H1 (cell line): ENCODE measurements around the gene SLC35F5. TPM values are rescaled to one million over a fixed set of nuclear protein-coding genes. Genes with fewer than 3 reads are reported as not detected.

ENCODE experiments used
- CTCF ChIA-PET: fragments of 300-600 bp; sonication (Branson Sonifier 250); formaldehyde crosslinking; loops from one replicate; lab custom pipeline; 2021; ENCODE audit not compliant: partially characterized antibody; lab: Charles Lee
- POLR2A ChIA-PET: fragments of 300-600 bp; sonication (Branson Sonifier 250); formaldehyde crosslinking; loops from one replicate; lab custom pipeline; 2021; ENCODE audit warnings: inconsistent platforms; ENCODE audit not compliant: partially characterized antibody; lab: Charles Lee
- DNase-seq, 2 experiments: peaks; one replicate each; pipeline versions ENCODE4 v3.0.0 to v3.0.0-alpha.2; 2010 to 2022; ENCODE audit warnings: low spot score in 2 of 2, low read depth in 1 of 2, mixed read lengths in 1 of 2
- FAIRE-seq: peaks from 2 replicates; lab custom pipeline; 2011; peaks lifted over from hg19 to GRCh38; lab: Jason Lieb, UNC
- H2AFZ ChIP-seq: 2 replicates; pipeline ENCODE4 v1.8.1; 2012; ENCODE audit warnings: low read length, inconsistent platforms
- H2AK5ac ChIP-seq: 2 replicates; pipeline ENCODE4 v1.6.1; 2013; ENCODE audit warnings: low read depth, low read length
- H2BK120ac ChIP-seq: replicated peaks from 2 replicates; pipeline ENCODE3; 2013; ENCODE audit warnings: low read depth, low read length, inconsistent platforms
- H2BK12ac ChIP-seq: 2 replicates; pipeline ENCODE4 v1.6.1; 2013; ENCODE audit warnings: low read depth, low read length
- H2BK15ac ChIP-seq: 2 replicates; pipeline ENCODE4 v1.6.1; 2013; ENCODE audit warnings: low read length
- H2BK20ac ChIP-seq: 2 replicates; pipeline ENCODE4 v1.6.1; 2013; ENCODE audit warnings: low read length
- H2BK5ac ChIP-seq: 2 replicates; pipeline ENCODE4 v1.6.1; 2013; ENCODE audit warnings: low read depth, low read length
- H3K14ac ChIP-seq: 2 replicates; pipeline ENCODE4 v1.6.1; 2013; ENCODE audit warnings: inconsistent platforms; ENCODE audit not compliant: insufficient read length
- H3K18ac ChIP-seq: 2 replicates; pipeline ENCODE4 v1.6.1; 2013; ENCODE audit warnings: low read length; ENCODE audit errors: extremely low read depth
- H3K23ac ChIP-seq: 2 replicates; pipeline ENCODE4 v1.6.1; 2013; ENCODE audit warnings: inconsistent platforms; ENCODE audit not compliant: insufficient read length
- H3K23me2 ChIP-seq: 2 replicates; pipeline ENCODE4 v1.6.1; 2013; ENCODE audit warnings: low read depth, low read length
- H3K27ac ChIP-seq: 2 replicates; pipeline ENCODE4 v1.6.1; 2011; ENCODE audit warnings: low read depth, low read length, inconsistent platforms
- H3K27me3 ChIP-seq, 4 experiments: replicated peaks in 1 of 4; 1 replicate in 1 of 4; 2 replicates in 3 of 4; pipeline versions ENCODE4 v1.6.1 to v1.8.1; 2011 to 2013; ENCODE audit warnings: low read length in 3 of 4, mild to moderate bottlenecking in 3 of 4, inconsistent platforms in 2 of 4, mixed read lengths in 2 of 4, moderate library complexity in 1 of 4; ENCODE audit not compliant: control insufficient read depth in 3 of 4, insufficient read depth in 3 of 4; ENCODE audit errors: extremely low read depth in 1 of 4
- H3K36me3 ChIP-seq, 4 experiments: 2 replicates each; pipeline versions ENCODE4 v1.6.1 to v1.8.1; 2011 to 2013; ENCODE audit warnings: mild to moderate bottlenecking in 4 of 4, low read length in 3 of 4, moderate library complexity in 2 of 4, control low read depth in 1 of 4, inconsistent platforms in 1 of 4; ENCODE audit not compliant: insufficient read depth in 4 of 4, control insufficient read depth in 2 of 4
- H3K4ac ChIP-seq: replicated peaks from 2 replicates; pipeline ENCODE3; 2013; ENCODE audit warnings: low read length, low read depth, mixed read lengths, inconsistent platforms; ENCODE audit not compliant: insufficient read length
- H3K4me1 ChIP-seq, 4 experiments: replicated peaks in 1 of 4; 1 replicate in 1 of 4; 2 replicates in 3 of 4; pipeline versions ENCODE4 v1.6.1 to v1.8.1; 2011 to 2013; ENCODE audit warnings: low read length in 3 of 4, inconsistent platforms in 2 of 4, mixed read lengths in 1 of 4; ENCODE audit not compliant: insufficient read depth in 4 of 4, control insufficient read depth in 3 of 4
- H3K4me2 ChIP-seq, 2 experiments: 2 replicates each; pipeline versions ENCODE4 v1.6.1 to v1.8.1; 2011 to 2013; ENCODE audit warnings: low read depth in 2 of 2, low read length in 2 of 2, control low read depth in 1 of 2, inconsistent platforms in 1 of 2, mild to moderate bottlenecking in 1 of 2; ENCODE audit not compliant: insufficient read depth in 1 of 2
- H3K4me3 ChIP-seq, 4 experiments: fragments of 200-600, 300-600 bp in 1 of 4; sonication (generic), shearing (Covaris generic), sonication (Bioruptor Twin) in 1 of 4; 2 replicates each; pipeline versions ENCODE4 v1.5.1 to v1.8.1; 2011 to 2016; ENCODE audit warnings: low read length in 4 of 4, low read depth in 3 of 4, control low read depth in 2 of 4, inconsistent platforms in 2 of 4, mild to moderate bottlenecking in 2 of 4, mixed read lengths in 1 of 4, moderate library complexity in 1 of 4; ENCODE audit not compliant: insufficient read depth in 2 of 4; ENCODE audit errors: extremely low read depth in 1 of 4
- H3K56ac ChIP-seq: replicated peaks from 2 replicates; pipeline ENCODE3; 2013; ENCODE audit warnings: low read depth, mild to moderate bottlenecking, mixed read lengths, low read length, inconsistent platforms; ENCODE audit not compliant: insufficient read length
- H3K79me1 ChIP-seq: 2 replicates; pipeline ENCODE4 v1.6.1; 2013; ENCODE audit warnings: low read depth, low read length, control low read depth
- H3K79me2 ChIP-seq, 2 experiments: 2 replicates each; pipeline versions ENCODE4 v1.6.1 to v1.8.1; 2012 to 2013; ENCODE audit warnings: low read length in 2 of 2, mild to moderate bottlenecking in 2 of 2, inconsistent platforms in 1 of 2; ENCODE audit not compliant: insufficient read depth in 2 of 2, control insufficient read depth in 1 of 2
- H3K9ac ChIP-seq, 4 experiments: replicated peaks in 1 of 4; 1 replicate in 1 of 4; 2 replicates in 3 of 4; pipeline versions ENCODE4 v1.6.1 to v1.8.1; 2011 to 2013; ENCODE audit warnings: low read depth in 3 of 4, low read length in 3 of 4, control low read depth in 2 of 4, mild to moderate bottlenecking in 2 of 4, moderate library complexity in 2 of 4, inconsistent platforms in 1 of 4; ENCODE audit errors: extremely low read depth in 1 of 4
- H3K9me3 ChIP-seq, 2 experiments: 2 replicates each; pipeline versions ENCODE4 v1.6.1 to v1.8.1; 2012 to 2013; ENCODE audit warnings: mild to moderate bottlenecking in 2 of 2, moderate library complexity in 2 of 2, control low read depth in 1 of 2, inconsistent platforms in 1 of 2, low read depth in 1 of 2, low read length in 1 of 2, mixed read lengths in 1 of 2; ENCODE audit not compliant: insufficient read depth in 2 of 2
- H4K20me1 ChIP-seq, 2 experiments: replicated peaks in 1 of 2; 2 replicates each; pipeline versions ENCODE3 to v1.8.1; 2011 to 2013; ENCODE audit warnings: inconsistent platforms in 2 of 2, low read length in 2 of 2, mild to moderate bottlenecking in 1 of 2; ENCODE audit not compliant: insufficient read depth in 2 of 2, control insufficient read depth in 1 of 2
- H4K5ac ChIP-seq: 2 replicates; pipeline ENCODE4 v1.6.1; 2013; ENCODE audit warnings: low read length, low read depth, mixed read lengths, inconsistent platforms; ENCODE audit not compliant: insufficient read length
- H4K8ac ChIP-seq: 2 replicates; pipeline ENCODE4 v1.8.0; 2013; ENCODE audit warnings: mild to moderate bottlenecking, moderate library complexity, low read length, inconsistent platforms; ENCODE audit not compliant: insufficient read depth; ENCODE audit errors: extremely low read depth
- H4K91ac ChIP-seq: replicated peaks from 2 replicates; pipeline ENCODE3; 2013; ENCODE audit warnings: low read length, mixed read lengths, inconsistent platforms; ENCODE audit not compliant: insufficient read length
- BCL11A ChIP-seq, 2 experiments: IDR thresholded peaks; one replicate each; pipeline ENCODE4 v1.6.1; 2011; ENCODE audit warnings: low read depth in 2 of 2, low read length in 2 of 2, mild to moderate bottlenecking in 2 of 2
- GABPA ChIP-seq: IDR thresholded peaks from 2 replicates; pipeline ENCODE4 v1.6.1; 2011; ENCODE audit warnings: mild to moderate bottlenecking, low read length, moderate library complexity, borderline replicate concordance; ENCODE audit not compliant: insufficient read depth
- KDM1A ChIP-seq: fragments of 200-600, 300-600 bp; sonication (generic); IDR thresholded peaks from 2 replicates; pipeline ENCODE4 v1.7.1; 2016; ENCODE audit warnings: mild to moderate bottlenecking, low read length, borderline replicate concordance
- ZNF274 ChIP-seq: IDR thresholded peaks from 2 replicates; pipeline ENCODE4 v1.7.0; 2012; ENCODE audit warnings: low read length, borderline replicate concordance; ENCODE audit errors: extremely low read depth
- WGBS, 2 experiments: shearing (Covaris generic) in 1 of 2; methylation state at CpG; one replicate each; pipeline versions ENCODE4 v1.1.6 to v1.1.7; 2013 to 2015; ENCODE audit warnings: low lambda C conversion rate in 2 of 2, mixed read lengths in 2 of 2, inconsistent platforms in 1 of 2, low coverage in 1 of 2, missing lambda C conversion rate in 1 of 2; ENCODE audit not compliant: insufficient replicate concordance in 2 of 2, insufficient coverage in 1 of 2, insufficient read length in 1 of 2; ENCODE audit errors: extremely low coverage in 1 of 2, missing lambda C conversion rate in 1 of 2; 5-methylcytosine and 5-hydroxymethylcytosine counted together
- polyA plus RNA-seq, 7 experiments: library from polyadenylated mRNA; depleted of rRNA in 3 of 7; stranded (reverse) in 5 of 7; unstranded in 2 of 7; fragments of >200 nt in 5 of 7; fragments of 200-250 nt in 2 of 7; gene quantifications; 1 replicate in 5 of 7; 2 replicates in 1 of 7; 4 replicates in 1 of 7; pipeline versions ENCODE4 v1.2.1 to v1.2.3, GENCODE V29; 2011 to 2013; ENCODE audit warnings: missing spikeins in 2 of 7, mixed read lengths in 2 of 7
- total RNA-seq: library from RNA; stranded (reverse); fragmentation: NEBNext Ultra II Directional; extraction: Animal tissue kit (Norgen Biotek cat#: 25700); gene quantifications from 2 replicates; pipeline ENCODE4 v1.2.1, GENCODE V29; 2021

SLC35F5 gene
- total and polyA plus RNA-seq, 2 of the 8 experiments (the other 6 are each of a cell fraction or from before 2014, with no cell fraction given) = 11.8 to 22.2 TPM

GRCh38 chr2:113698892-113699447 lies 57.5 kb downstream of the SLC35F5 start:
- H3K9ac ChIP-seq = no peak overlapping the region
- no peak overlapping the region for H4K91ac ChIP-seq
- no peaks in the 10 kb centered on the region for H4K20me1 ChIP-seq
- H3K4me3 ChIP-seq = no peak overlapping the region
- no peaks in the 10 kb centered on the region; a peak in 1 of 7 replicates for H3K27me3 ChIP-seq
- H3K4ac ChIP-seq = no peak overlapping the region
- H3K27ac ChIP-seq = no peak overlapping the region
- H3K4me1 ChIP-seq = no peaks in the 10 kb centered on the region
- no peak overlapping the region for H2BK20ac ChIP-seq
- H3K4me2 ChIP-seq = no peak overlapping the region
- H3K36me3 ChIP-seq = no peaks in the 10 kb centered on the region
- H4K5ac ChIP-seq = no peak overlapping the region
- no peak overlapping the region for H3K18ac ChIP-seq
- DNase-seq = no peak
- WGBS, 2 experiments = 91% methylated on average over 5 of the region's 5 CpGs; no CpG with 5 or more reads in 1 of the 2 experiments
- no peak overlapping the region for H2BK15ac ChIP-seq
- ChIA-PET POLR2A (no interaction called here), CTCF (no interaction called here)
- H2BK12ac ChIP-seq = no peak overlapping the region
- no peak overlapping the region for H3K56ac ChIP-seq
- H2AK5ac ChIP-seq = no peak overlapping the region
- no peak overlapping the region for H2AFZ ChIP-seq
- no peak overlapping the region for H2BK5ac ChIP-seq
- no peak overlapping the region for H4K8ac ChIP-seq
- no peak overlapping the region for H3K23ac ChIP-seq
- H3K14ac ChIP-seq = no peak overlapping the region
- no peak for FAIRE-seq
- no peaks in the 10 kb centered on the region for H3K79me2 ChIP-seq
- TF ChIP-seq GABPA = no peak
- no peak for TF ChIP-seq KDM1A
- no peak for TF ChIP-seq BCL11A (IDR thresholded peaks at IDR 0.05; ENCODE audit: low read depth in 2 of 2, low read length in 2 of 2)
- TF ChIP-seq ZNF274 = no peak
- no peaks in the 10 kb centered on the region for H3K9me3 ChIP-seq
- H2BK120ac ChIP-seq = no peak overlapping the region
- no peaks in the 10 kb centered on the region for H3K79me1 ChIP-seq
- H3K23me2 ChIP-seq = no peaks in the 10 kb centered on the region
